Measurements from ENCODE around the gene MAP7D3.

MAP7D3 gene

DNA sequence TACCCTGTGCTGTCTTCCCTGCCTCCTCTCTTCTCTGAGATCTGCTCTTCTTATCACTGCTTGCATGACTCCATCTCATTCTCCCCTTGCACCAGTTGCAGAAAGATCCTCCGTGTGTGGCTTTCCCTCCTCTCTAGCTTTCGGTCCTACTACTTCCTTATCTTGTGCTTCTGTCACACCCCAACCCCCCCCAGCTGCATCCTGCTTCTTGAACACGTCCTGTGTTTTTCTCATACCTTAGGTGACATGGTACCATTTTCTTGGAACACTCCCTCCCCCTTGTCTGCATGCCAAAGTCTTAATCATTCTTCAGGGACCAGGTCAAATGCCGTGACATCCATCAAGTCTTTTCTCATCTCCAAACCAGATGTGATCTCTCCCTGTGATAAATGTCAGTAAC, 57.4 kb downstream of the MAP7D3 start:
- TF ChIP-seq, protein P1, sequence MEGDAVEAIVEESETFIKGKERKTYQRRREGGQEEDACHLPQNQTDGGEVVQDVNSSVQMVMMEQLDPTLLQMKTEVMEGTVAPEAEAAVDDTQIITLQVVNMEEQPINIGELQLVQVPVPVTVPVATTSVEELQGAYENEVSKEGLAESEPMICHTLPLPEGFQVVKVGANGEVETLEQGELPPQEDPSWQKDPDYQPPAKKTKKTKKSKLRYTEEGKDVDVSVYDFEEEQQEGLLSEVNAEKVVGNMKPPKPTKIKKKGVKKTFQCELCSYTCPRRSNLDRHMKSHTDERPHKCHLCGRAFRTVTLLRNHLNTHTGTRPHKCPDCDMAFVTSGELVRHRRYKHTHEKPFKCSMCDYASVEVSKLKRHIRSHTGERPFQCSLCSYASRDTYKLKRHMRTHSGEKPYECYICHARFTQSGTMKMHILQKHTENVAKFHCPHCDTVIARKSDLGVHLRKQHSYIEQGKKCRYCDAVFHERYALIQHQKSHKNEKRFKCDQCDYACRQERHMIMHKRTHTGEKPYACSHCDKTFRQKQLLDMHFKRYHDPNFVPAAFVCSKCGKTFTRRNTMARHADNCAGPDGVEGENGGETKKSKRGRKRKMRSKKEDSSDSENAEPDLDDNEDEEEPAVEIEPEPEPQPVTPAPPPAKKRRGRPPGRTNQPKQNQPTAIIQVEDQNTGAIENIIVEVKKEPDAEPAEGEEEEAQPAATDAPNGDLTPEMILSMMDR (IDR thresholded peaks at IDR 0.05; ENCODE audit: control insufficient read depth, extremely low read depth, insufficient read depth) = no peak
- no peak overlapping the region for H3K4me3 ChIP-seq (ENCODE audit: low read depth, low read length)
- DNase-seq (ENCODE audit: low read depth) = no peak

- no peak overlapping the region for H3K4me3 ChIP-seq (ENCODE audit: low read depth, low read length)
- no peak for DNase-seq (ENCODE audit: low read depth)
- TF ChIP-seq, protein P1 (IDR thresholded peaks at IDR 0.05; ENCODE audit: control insufficient read depth, extremely low read depth, insufficient read depth) = no peak
Observed at GRCh38 chrX:136192839-136193414, 58.3 kb downstream of the MAP7D3 start.

DNA sequence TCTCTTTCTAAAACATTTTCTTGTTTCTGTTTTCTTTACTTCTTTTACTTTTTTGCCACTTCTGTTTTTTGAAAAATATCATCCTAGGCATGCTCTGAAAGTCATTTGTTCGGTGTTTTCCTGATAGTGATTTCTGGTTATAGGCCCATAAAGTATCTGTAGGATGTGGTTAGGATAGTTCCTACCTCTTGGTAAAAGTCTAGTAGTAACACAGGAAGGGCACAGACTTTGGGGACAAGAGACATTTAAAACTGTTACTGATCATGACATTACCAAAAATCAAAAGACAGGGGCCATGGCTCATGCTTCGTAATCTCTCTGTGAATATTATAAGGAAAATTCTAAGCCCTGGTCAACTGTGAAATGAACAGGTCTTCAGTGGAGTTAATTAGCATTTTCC, 59.1 kb downstream of the MAP7D3 start:
- no peak for DNase-seq (ENCODE audit: low read depth)
- TF ChIP-seq, protein P1 (IDR thresholded peaks at IDR 0.05; ENCODE audit: control insufficient read depth, extremely low read depth, insufficient read depth) = no peak
- H3K4me3 ChIP-seq (ENCODE audit: low read depth, low read length) = no peak overlapping the region

DNA sequence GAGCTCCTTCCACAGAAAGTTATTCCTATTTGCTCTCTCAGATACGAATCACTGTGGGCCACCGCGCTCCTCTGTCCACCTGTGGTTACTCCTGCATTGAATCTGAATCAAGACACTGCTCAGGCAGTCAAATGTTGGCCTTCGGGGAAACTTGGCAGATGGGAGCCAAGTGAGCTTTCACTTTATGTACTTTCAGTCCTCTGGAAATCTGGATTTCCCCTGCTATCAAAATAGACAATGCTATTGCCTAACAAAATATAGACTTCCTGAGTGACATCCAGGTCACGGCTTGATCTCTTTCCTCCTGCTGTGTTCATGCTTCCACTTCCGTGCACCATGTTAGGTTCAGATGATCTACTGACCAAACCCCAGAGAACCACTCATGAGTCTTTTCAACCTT, 60.0 kb downstream of the MAP7D3 start:
- DNase-seq (ENCODE audit: low read depth) = no peak
- no peak overlapping the region for H3K4me3 ChIP-seq (ENCODE audit: low read depth, low read length)
- TF ChIP-seq, protein P1 (IDR thresholded peaks at IDR 0.05; ENCODE audit: control insufficient read depth, extremely low read depth, insufficient read depth) = no peak

DNA sequence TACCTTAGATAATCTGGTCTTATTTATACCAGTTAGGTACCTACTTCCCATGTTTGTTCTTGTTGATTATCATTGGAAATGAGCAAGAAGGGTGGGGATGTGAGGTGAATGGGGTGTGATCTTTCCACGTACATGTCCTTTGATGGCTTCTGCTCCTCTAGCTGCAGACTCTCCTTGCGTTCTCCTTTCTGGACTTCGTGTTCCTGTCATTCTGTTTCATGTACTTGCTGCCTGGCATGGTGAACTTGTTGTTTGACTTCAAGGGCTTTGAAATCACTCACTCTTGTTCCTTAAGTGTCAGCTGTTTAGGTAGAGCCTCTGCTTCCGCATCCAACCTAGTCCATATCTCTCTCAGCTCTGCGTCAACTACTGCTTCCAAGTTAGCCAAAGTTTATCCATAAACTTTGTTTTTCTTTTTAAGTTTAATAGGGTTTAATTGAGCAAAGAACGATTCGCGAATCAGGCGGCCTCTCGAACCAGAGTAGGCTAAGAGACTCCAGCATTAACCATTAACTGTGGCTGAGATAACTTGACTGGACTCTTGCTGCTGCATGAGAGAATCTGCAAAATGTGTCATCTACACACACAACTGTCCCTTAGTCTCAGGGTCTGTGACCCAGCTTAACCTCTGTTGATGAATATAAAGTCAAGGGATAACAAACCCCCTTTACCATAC, 61.0 kb downstream of the MAP7D3 start:
- TF ChIP-seq, protein P1 (IDR thresholded peaks at IDR 0.05; ENCODE audit: control insufficient read depth, extremely low read depth, insufficient read depth) = no peak
- DNase-seq (ENCODE audit: low read depth) = no peak
- no peak overlapping the region for H3K4me3 ChIP-seq (ENCODE audit: low read depth, low read length)

DNA sequence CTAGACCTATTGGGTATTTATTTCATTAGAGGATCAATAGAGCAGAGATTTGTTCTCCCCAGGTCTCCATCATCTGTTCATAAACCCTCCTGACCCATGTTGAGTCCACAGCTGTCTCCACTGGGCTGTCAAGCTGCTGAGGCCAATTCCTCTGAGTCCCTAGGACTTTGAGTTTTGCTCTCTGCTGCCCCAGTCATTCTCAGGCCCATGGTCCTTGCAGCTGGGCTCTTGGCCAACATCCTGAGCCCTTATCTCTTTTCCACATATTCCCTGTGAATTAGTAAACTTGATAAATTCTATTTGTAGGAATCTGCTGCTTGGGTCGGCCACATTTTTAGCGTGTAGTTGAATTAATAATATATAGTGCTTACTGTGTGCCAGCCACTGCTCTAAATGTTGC, 62.0 kb downstream of the MAP7D3 start:
- no peak overlapping the region for H3K4me3 ChIP-seq (ENCODE audit: low read depth, low read length)
- no peak for DNase-seq (ENCODE audit: low read depth)
- TF ChIP-seq, protein P1 (IDR thresholded peaks at IDR 0.05; ENCODE audit: control insufficient read depth, extremely low read depth, insufficient read depth) = no peak

GRCh38 chrX:136186023-136186413, 65.2 kb downstream of the MAP7D3 start:
- DNase-seq (ENCODE audit: low read depth) = no peak
- H3K4me3 ChIP-seq (ENCODE audit: low read depth, low read length) = no peak overlapping the region
- TF ChIP-seq, protein P1 (IDR thresholded peaks at IDR 0.05; ENCODE audit: control insufficient read depth, extremely low read depth, insufficient read depth) = no peak
